ENCODE results near the gene ELL2.
"Not testable (repeated sequence)": the region's sequence is repeated elsewhere in the genome, so short reads cannot be mapped to it uniquely, and the experiment has no call there.

ELL2 gene

DNA sequence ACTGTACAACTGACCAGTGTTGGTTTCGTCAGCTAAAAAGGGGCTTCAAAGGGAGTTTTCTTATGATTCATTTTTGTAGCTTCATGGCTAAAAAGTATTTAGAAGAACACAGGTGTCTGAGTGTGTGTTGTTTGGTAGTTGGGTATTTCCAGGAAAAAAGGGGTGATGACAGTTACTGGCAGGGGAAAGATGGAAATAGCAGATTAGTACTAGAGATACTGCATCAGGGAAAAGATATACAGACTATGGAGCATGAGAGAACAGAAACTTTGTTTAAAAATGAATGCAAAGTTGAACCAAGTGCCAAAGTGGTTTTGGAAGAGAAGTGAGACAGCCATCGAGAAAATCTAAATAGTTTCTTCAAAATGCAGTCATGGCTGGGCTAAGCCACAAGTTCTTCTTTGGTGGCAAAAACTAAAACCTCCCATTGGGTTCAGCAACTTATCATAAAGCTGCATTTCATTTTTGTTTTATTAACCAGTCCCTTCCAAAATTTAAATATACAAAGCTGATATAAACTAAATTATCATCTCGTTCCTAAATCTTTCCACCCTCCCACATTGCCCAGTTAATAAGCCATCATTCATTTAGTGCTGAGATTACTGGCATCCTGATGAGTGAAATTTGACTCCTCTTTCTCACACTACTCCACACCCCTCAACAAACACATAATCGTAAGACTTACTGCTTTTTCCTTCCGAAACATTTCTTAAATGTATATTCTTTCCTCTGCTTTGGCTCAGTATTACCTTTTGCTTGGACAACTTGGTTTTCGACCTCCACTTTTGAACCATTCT lies 33.5 kb downstream of the ELL2 start:
- no peak for FAIRE-seq

DNA sequence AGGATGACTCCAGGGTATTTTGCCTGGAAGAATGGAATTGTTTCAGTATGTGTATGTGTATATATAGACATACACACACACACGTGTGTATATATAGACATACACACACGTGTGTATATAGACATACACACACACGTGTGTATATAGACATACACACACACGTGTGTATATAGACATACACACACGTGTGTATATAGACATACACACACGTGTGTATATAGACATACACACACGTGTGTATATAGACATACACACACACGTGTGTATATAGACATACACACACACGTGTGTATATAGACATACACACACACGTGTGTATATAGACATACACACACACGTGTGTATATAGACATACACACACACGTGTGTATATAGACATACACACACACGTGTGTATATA lies 34.4 kb downstream of the ELL2 start:
- not testable (repeated sequence) for FAIRE-seq

DNA sequence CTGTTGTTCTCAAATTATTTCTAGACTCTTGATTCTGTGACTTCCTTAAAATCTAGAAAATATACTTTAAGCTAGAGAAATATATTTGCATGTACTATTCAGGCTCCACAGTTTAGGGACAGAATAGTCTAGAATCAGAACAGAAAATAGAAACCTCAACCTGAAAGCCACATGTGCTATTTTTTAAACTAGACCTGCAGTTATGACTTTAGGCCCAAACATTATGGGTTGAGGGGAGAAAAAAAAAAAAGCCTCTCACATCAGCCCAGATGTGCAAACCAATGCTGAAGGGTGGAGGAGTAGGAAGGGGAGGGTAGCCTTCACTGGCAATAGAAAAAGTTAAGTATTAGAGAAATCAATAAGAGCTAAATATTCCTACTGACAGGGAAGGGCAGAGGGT lies 35.7 kb downstream of the ELL2 start:
- FAIRE-seq = no peak

DNA sequence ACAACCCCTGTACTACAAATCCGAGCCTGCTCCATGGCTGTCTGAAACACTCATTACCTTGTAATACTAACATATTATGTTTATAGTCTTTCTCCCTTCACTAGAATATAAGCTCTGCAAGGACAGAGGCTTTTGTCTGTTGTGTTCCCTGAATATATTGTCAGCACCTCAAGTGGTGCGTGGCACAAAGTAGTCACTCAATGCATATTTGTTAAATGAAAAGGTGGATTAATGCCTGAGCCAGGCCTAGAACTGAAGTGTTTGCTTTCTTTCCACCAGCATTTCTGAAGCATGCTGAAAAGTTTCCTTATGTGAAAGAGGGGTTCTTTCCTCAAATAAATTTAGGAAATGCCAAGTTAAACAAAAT lies 36.3 kb downstream of the ELL2 start:
- FAIRE-seq = no peak

DNA sequence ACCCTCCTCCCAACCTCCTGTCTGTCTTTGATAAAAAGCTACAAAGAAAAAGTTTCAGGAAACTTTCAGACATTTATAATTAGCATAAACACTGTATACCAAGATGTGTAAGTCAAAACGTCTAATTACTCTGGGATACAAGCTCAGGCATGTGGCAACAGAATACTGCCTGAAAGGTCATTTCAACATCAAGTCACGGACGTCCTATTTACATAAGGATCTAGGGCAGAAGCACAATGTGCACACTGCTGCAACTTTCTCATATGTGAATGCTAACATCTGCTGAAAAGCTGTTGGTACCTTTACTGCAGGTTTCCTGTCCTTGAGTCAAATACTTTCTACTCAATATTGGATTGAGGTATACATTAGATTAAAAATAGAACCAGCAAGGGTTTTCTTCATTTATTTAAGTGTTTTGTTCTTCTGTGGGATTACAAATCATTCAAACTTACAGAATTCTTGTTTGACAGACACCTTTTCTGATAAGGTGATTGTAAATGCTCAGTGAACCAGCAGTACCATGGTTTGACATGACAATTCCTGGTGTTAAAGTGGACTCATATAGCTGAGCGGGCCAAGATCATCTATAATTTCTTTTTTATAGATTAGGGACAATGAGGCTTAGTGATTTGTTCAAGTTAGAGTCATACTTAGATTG lies 36.8 kb downstream of the ELL2 start:
- no peak for FAIRE-seq

DNA sequence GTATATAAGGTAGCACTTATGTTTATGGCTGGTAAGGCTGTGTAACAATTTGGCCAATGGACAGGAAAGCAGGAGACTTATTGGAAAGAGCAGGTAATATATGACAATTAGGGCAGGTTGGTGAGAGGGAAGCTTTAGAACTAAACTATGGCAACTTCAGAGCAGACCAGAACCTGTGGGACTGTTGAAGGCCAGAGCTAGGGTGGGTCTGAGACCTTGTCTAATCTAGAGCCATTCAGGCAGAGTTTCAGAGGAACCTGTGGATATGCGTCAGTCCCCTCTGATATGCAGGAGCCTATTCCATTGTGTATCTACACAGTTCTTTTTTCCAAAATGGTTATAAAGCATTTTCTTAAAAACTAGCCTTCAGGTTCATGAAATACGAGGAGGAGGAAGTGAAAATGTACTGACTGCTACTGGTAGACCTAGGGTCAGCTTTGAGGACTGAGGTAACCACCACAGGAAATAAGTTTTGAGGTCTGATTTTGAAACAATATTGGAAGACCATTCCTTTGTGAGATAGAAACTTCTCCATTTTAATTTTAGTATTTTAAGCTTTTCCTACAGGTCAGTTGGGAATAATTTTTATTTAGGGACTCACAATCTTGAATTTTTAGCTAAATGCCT lies 37.6 kb downstream of the ELL2 start:
- no peak for FAIRE-seq

DNA sequence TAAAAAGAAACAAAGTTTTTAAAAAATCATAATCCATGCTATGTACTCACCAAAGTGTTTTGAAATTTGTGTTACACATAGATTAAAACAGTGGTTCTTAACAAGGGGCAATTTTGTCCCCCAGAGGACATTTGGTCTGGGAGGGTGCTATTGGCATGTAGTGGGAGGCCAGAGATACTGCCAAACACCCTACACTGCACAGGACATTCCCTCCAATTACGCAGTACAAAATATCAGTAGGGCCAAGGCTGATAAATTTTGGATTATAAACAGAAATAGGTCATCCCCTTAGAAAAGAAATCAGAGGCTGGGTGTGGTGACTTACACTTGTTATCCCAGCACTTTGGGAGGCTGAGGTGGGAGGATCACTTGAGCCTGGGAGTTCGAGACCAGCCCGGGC lies 38.9 kb downstream of the ELL2 start:
- no peak for FAIRE-seq

DNA sequence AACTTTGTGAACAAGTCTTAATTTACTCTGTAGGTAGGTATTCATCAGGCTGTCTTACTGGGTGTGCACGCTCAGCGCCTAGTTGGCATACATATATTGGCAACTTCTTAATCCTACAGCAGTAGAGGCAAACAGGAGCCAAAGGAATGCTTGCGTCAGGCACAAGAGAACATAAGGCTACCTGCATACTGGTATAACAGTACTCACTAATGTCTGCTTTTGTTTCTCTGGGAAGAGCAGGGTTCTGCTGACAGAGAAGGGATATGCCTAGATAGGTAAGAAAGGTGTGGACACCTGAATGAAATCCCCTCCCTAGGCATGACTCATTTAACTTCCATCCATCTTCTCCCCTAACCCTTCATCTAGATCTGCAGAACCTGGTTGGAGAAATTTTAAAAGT lies 40.1 kb downstream of the ELL2 start:
- FAIRE-seq = no peak

DNA sequence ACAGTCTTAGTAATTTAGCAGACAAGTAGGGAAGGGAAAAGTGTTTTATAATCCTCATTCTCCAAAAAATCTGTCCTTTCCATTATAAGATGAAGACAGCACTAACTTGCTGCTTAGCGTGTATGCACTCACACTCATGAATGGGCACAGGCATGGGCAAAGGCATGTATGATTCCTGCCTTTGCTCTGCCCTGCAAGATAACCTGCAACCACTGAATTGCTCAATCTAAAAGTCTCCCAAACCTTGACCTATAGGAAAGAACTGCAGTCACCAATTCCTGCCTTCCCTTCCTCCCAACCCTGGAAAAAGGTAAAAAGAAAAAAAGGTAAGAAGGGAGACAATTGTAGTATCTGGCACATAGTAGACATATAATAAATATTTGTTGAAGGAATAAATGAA lies 40.8 kb downstream of the ELL2 start:
- FAIRE-seq = no peak

DNA sequence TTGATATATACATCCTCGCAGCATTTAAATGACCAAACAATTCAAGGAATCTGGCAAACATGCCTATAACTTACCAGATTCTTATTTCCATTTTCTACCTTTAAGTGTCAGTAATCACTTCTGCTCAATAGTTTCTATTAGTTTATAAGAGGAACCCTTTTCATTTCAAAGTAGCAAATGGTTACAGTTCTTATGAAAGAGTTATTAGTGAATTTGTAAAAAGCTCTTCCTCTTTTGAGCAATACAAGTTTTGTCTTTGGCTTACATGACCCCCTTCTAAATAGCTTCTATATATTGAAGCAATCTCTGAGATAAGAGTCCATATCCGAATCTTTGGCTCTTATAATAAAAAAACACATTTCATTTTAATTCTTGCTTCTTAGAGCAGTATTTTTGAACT lies 42.0 kb downstream of the ELL2 start:
- no peak for FAIRE-seq

DNA sequence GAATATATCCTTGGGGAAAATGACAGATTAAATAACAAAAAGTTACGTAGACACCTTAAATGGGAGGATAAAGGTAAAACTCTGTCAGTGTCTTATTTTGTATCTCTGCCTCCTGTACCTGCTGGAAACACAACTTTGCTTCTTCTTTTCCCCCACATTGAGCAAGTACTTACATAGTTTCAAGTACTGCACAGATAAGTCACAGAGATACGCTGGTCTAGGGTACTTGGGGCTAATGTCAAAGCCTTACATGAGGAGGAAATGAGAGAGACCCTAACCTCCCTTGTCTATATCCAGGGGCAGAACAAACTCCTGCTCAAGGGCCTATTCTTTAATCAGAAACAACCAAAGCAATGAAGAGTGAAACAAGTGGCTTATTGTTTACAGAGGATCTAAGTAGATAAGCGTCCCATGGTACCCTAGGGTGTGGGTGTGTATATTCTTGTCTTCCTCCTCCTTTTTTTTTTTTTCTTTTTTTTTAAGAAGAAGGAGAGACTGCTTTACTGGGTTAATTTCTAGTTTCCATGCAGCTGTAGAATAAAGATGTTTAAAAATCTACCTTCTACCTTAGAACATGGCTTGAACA lies 43.1 kb downstream of the ELL2 start:
- FAIRE-seq = no peak

DNA sequence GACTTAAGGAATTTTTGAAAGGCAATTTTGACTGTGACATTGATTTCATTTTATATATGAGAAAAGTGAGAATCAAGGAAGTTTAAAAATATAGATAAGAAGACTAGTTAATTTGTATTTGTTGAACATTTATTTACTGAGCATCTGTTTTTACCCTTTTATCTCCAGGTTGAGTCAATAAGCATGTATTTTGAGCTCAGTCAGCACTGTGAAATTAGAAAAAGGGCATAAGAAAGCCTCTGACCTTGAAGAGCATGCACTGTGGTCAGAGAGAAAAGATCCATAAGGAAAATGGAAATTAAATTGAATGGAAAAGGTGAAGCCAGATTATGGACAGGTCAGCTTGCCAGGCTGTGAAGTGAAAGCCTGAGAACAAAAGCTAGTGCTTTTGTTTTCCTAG lies 44.4 kb downstream of the ELL2 start:
- FAIRE-seq = no peak

DNA sequence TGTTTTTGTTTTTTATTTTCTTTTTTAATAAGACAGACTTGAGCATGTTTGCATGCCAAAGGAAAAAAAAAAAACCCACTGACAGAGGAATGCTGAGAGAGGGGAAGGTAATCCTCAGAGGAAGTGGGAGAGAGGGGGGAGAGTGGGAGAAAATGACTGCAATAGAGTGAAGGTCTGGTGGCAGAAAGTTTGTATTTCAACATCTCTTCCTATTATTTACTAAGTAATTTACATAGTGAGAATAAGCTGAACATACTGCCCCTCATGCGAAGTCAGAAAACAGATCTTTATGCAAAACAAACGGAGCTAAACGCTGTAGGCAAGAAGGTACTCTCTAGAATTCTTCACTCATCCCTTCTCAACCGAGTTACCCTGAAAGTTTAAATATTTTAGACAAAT lies 45.0 kb downstream of the ELL2 start:
- FAIRE-seq = no peak

DNA sequence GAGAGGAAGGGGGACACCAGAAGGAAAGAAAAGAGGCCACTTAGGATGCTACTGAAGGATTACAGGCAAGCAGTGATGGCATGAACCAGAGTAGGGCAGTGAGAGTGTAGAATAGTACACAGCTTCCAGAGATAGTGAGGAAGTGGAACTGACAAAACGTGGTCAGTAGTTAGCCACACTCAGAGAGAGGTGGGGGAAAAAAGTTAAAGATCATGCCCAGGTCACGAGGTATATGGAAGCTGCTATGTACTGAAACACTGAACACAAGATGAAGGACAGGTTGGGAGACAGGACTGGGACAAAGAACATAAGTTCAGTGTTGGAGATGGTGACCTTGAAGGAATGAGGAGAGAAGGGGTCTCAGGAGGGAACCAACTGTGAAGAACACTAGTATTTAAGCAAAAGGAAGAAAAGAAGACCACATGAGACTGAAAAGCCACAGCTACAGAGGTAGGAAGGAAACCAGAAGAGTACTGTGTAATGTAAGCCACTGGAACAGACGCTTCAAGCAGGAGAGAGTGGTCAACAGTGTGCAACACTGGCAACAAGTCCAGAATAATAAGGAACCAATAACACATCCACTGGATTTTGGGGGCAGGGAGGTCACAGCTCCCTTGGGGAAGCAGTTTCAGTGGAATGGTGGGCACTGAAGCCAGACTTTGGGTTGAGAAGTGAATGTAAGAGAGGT lies 45.5 kb downstream of the ELL2 start:
- FAIRE-seq = no peak

DNA sequence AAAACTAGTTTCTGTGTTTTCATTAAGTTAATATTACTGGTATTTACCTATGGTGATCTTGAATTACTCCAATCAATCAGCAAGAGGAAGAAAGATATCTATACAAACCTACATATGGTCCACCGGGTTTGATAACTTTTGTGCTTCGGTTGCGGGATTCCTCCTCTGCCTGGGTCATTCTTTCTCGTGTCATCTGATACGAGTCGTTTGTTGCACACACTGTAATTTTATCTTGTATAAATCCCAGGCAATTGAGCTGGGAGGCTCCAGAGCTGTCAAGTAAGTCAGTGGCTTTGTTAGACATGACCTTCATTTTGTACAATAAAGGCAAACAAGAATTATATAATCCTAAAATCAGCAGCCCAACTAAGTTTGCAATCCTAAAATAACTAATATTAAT lies 48.0 kb downstream of the ELL2 start:
- FAIRE-seq = no peak

DNA sequence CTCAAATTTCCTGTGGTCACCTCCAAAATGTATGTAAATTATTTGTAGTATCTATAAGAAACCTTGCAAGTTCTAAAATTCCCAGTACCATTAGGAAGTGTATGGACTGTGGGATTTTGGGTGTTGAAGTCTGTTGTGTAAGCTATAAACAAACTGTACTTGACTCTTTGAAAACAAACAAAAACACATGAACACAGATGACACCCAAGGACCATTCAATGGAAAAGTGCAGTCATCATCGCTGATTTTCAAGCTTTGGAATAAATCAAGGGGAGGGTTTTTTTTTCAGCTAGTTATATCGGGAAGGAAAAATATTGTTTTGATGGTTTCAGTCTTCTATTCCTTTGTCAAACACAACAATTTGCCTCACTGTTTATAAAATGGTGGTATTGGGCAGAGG lies 49.6 kb downstream of the ELL2 start:
- no peak for FAIRE-seq

DNA sequence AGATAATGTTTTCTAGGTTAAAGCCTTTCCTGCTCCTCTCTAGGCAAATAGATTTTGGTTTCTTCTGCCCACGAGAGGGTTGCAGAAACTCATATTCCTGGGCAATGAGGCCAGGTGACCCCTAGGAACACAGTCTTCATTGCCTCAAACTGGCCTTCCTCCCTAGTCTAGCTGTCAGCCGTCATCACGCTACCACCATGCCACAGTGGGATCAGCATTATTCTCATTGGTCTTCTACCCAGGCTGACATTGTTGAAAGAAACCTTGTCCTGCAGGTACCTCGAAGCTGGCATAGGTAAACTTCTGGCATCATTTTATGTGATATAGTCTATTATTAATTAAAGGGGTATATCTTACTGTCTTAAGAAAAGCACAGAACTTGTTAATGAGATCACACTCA lies 51.1 kb downstream of the ELL2 start:
- no peak for FAIRE-seq

DNA sequence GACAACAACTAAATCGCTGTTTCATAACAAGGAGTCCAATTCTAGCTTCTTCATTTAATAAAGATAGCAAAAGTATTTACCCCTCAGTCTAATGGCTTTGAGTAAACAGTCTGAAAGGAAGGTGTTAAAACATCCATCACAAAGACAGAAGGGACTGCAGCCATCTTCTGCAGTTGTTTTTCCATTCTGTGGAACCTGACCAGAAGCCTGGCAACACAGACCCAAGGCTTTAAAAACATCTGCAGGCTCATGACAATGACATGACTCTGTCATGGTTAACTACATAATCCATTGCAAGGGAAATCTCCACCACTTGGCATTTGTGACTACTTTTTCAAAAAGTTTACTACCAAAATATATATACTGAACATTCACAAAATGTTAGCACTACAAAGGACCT lies 51.9 kb downstream of the ELL2 start:
- no peak for FAIRE-seq

DNA sequence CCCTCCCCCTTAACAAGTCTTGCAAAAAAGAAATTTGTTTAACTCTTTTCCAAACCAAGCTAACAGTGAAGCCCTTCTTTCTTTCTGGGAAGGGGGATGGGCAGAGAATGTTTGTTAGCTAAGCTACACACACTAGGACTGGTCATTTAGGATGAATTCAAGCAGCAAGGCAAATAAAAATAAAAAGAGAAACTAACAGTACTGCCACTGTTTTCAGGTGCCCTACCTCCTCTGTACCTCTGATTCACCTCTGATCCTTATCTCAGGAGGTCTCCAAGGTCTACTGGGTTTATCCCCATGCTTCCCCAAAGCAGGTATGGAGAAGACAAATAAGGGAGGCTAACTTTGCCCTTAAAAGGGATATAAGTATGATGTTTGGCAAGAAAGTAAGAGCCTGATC lies 52.9 kb downstream of the ELL2 start:
- no peak for FAIRE-seq

DNA sequence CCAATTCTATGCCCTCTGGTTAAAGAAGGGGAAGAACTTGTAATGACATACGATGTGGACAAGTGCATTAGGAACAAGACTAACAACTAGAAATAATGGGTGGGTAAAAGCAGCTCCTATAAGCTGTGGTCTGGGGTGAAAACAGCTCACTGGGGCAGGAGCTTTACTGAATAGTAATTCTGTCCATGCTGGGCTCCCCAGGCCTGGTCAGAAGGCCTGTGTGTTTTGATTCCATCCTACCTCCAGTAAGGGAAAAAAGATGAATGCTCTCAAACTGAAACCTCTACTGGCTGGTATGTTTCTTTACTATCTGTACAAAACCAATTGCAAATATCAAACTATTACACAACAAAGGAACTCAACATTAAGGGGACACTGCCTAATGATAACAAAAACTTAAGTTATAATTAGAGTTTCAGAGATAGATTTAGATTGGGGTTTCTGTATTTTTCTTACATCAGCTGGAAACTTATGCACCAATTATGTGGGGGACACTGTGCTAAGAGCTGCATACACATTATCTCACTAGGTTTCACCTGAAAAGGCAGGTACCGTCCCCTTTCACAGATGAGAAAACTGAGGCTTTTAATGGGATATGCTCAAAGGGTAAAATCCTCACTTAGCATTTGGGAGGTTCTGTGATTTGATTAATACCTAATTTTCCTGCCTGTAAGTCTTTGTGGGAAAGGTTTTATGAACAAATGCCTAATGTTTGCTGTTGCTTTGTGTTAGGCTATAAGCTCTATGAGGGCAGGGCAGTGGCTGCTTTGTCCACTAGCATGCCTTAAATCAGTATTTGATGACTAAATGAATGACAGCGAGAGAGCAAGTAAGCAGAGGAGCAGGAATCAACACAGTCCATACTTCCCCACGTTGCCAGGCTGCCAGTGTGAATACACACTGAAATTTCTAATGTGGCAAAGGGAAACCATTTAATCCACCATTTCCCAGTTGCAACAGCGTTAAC lies 53.6 kb downstream of the ELL2 start:
- no peak for FAIRE-seq

DNA sequence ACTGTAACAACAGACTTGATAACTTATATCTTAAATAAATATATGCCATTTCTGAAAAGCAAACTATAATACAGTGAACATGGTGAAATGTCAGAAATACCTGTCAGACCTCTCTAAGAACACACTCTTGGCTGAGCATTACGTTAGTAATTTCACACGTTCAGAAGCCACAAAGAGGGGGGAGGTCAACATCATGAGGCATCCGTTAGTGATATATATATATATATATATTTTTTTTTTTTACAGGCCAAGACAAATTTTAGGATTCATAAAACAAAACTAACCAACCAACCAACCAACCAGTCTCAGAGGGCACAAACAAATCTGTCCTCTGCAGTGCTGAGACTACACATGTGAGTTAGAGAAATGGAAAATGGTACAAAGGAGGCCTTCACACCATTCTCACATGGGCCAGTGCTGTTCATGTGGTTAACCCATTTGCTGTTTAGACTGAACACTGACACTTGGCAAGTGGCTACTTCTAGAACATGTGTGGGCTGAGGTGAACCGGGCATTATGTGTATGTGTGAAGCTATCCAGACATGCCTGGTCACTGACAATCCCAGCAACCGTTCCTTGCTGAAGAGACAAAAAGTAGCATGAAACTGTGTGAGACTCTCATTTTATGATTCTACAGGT lies 54.5 kb downstream of the ELL2 start:
- FAIRE-seq = no peak

DNA sequence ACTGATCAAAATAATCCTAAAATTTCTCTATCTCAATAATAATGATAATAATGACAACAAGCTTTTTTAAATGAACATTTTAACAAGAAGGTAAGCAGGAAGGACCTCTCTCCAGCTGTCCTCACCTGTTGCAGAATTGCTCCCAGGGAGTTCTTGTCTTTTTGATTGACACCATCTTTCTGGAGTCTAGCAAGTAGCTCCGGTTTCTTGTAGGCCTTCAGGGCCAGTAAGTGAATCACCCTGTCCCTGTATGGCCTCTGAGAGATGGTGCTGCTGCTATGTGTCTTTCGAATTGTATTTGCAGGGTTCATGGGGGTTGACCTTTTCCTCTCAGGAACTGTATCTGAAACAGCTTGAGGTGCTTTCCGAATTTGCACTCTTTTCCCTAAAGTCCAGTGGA lies 55.3 kb downstream of the ELL2 start:
- not testable (repeated sequence) for FAIRE-seq
